Measurements from ENCODE around the gene LYRM2.

LYRM2 gene

GRCh38 chr6:89564752-89565427, 73.7 kb downstream of the LYRM2 start:
- no peak overlapping the region for H3K4me3 Mint-ChIP-seq
- no peak overlapping the region for H3K27ac Mint-ChIP-seq
- H3K36me3 Mint-ChIP-seq = no peaks in the 10 kb centered on the region
- ATAC-seq (no peak), DNase-seq (ENCODE audit: low spot score in 2 of 2) (no peak)
- H3K4me1 Mint-ChIP-seq = no peaks in the 10 kb centered on the region
- H3K9me3 Mint-ChIP-seq = no peaks in the 10 kb centered on the region

DNA sequence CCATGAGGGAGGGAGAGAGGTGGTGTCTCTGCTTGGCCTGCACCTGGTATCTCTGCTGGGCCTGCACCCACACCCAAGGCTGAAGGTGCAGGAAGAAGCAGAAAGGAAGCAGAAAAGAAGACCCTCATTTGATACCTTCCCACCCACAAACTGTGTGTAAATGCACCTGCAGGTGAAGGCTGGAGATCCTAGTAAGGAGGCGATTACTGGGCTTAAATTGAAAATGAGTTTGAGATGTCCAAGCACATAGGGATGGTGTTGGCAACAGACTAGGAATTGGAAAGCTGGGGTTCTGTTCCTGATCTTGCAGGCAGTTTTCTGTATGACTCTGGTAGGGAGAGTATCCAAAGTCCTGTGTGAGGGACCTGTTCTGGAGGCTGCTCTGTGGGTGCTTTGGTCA, 74.7 kb downstream of the LYRM2 start:
- DNase-seq (ENCODE audit: low spot score in 2 of 2) (no peak), ATAC-seq (no peak)
- no peaks in the 10 kb centered on the region for H3K36me3 Mint-ChIP-seq
- H3K4me3 Mint-ChIP-seq = no peak overlapping the region
- no peaks in the 10 kb centered on the region for H3K9me3 Mint-ChIP-seq
- H3K27ac Mint-ChIP-seq = no peak overlapping the region
- H3K4me1 Mint-ChIP-seq = no peaks in the 10 kb centered on the region

GRCh38 chr6:89562093-89562973, 76.2 kb downstream of the LYRM2 start:
- no peaks in the 10 kb centered on the region for H3K4me1 Mint-ChIP-seq
- H3K36me3 Mint-ChIP-seq = no peaks in the 10 kb centered on the region
- ATAC-seq (no peak), DNase-seq (ENCODE audit: low spot score in 2 of 2) (no peak)
- peaks cover under 1% of the 10 kb centered on the region for H3K9me3 Mint-ChIP-seq
- no peak overlapping the region for H3K4me3 Mint-ChIP-seq
- no peak overlapping the region for H3K27ac Mint-ChIP-seq

DNA sequence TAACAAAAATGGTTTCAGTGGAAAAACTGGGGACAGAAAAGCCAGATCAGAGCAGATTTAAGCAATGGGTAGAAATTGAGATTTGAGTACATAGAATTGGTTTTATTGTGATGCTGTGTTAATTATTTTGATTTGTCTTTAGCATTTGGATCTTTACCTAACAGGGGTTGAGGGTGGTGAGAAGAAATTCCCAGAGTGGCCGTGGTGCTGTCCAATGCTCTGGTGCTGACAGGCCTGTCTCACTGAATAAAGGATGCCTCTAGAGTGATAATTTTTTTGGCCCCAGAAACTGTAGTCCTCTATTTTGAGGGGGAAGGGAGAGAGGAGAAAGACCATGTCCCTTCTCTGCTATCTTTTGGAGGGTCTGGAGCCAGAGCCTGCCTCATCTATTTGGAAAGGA, 79.1 kb downstream of the LYRM2 start:
- H3K27ac Mint-ChIP-seq = no peak overlapping the region
- no peaks in the 10 kb centered on the region for H3K4me1 Mint-ChIP-seq
- DNase-seq (ENCODE audit: low spot score in 2 of 2) (no peak), ATAC-seq (no peak)
- H3K9me3 Mint-ChIP-seq = peaks cover 5% of the 10 kb centered on the region
- no peaks in the 10 kb centered on the region for H3K36me3 Mint-ChIP-seq
- H3K4me3 Mint-ChIP-seq = no peak overlapping the region

GRCh38 chr6:89555806-89556205, 82.7 kb downstream of the LYRM2 start:
- DNase-seq (ENCODE audit: low spot score in 2 of 2) = no peak
- Mint-ChIP-seq H3K27ac (no peak overlapping the region), H3K9me3 (peaks cover 5% of the 10 kb centered on the region), H3K4me1 (no peaks in the 10 kb centered on the region), H3K4me3 (no peak overlapping the region), H3K36me3 (no peaks in the 10 kb centered on the region)
- ATAC-seq = no peak

DNA sequence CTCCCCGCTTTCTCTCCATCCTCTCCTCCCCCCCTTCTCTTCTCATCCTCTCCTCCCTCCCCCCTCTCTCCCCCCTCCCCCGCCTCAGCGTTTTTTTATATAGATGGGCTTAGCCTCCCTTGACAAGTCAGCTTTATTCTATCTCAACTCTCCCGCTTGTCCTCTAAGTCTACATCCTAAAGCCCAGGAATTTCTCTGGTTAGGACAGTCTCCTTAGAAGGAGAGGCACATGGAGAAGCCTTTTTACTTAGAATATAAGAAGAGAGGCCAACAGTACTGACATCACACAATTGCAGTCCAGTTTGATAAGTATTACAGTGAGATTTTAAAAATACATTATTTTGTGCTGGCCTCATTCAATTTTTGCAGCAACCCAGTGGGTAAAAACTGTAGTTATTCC, 83.5 kb downstream of the LYRM2 start:
- no peak overlapping the region for H3K4me3 Mint-ChIP-seq

GRCh38 chr6:89554106-89554505, 84.4 kb downstream of the LYRM2 start:
- ATAC-seq = no peak
- peaks cover 5% of the 10 kb centered on the region for H3K9me3 Mint-ChIP-seq
- no peaks in the 10 kb centered on the region for H3K36me3 Mint-ChIP-seq
- no peaks in the 10 kb centered on the region for H3K4me1 Mint-ChIP-seq
- no peak for DNase-seq (ENCODE audit: low spot score in 2 of 2)
- no peak overlapping the region for H3K4me3 Mint-ChIP-seq
- no peak overlapping the region for H3K27ac Mint-ChIP-seq

More for the DNA sequence above, 83.5 kb downstream of the LYRM2 start:
- ATAC-seq = no peak
- Mint-ChIP-seq H3K27ac (no peak overlapping the region), H3K9me3 (peaks cover 5% of the 10 kb centered on the region), H3K36me3 (no peaks in the 10 kb centered on the region), H3K4me1 (no peaks in the 10 kb centered on the region)
- DNase-seq (ENCODE audit: low spot score in 2 of 2) = no peak

- Mint-ChIP-seq H3K4me3 (no peak overlapping the region), H3K9me3 (peaks cover 5% of the 10 kb centered on the region), H3K4me1 (no peaks in the 10 kb centered on the region), H3K36me3 (no peaks in the 10 kb centered on the region), H3K27ac (no peak overlapping the region)
- ATAC-seq (no peak), DNase-seq (ENCODE audit: low spot score in 2 of 2) (no peak)
Observed at GRCh38 chr6:89553431-89553830, 85.1 kb downstream of the LYRM2 start.

DNA sequence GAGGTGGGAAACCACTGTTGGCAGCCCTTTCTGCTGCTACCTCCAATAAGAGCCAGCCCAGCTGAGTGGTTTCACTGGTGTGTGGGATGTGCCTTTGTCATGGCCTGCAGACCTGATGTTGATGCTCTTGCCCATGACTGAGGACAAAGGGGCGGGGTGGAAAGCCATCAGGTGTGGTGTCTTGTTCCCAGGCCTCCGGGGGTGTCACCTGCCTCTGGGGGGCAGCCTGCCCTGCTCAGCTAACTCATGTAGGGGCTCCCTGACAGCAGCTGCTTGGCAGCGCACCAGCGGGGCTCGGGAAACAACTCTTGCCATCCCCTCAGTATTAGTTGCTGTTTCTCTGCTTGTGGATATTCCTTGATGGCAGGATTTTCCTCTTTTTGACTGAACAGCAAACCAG, 91.3 kb downstream of the LYRM2 start:
- ATAC-seq (no peak), DNase-seq (ENCODE audit: low spot score in 2 of 2) (no peak)
- peaks cover 4% of the 10 kb centered on the region for H3K4me1 Mint-ChIP-seq
- H3K9me3 Mint-ChIP-seq = no peaks in the 10 kb centered on the region
- H3K36me3 Mint-ChIP-seq = no peaks in the 10 kb centered on the region
- no peak overlapping the region for H3K4me3 Mint-ChIP-seq
- no peak overlapping the region for H3K27ac Mint-ChIP-seq

DNA sequence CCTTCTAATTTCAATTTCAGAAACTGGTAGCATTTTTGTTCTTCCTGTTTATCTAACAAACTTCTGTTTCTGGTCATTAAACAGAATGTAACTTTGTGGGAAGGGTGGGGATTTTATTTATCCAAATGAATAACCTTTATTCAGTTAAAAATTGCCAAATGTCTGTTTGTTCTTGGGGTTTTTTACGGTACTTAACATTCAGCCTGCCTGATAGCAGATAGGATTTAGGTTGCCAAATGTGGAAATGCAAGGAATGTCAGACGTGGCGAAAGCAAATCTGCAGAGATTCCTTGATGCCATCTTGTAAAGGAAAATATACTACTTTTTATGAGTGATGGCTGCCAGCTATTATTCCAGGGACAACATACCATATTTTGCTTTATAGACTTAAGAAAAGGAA, 95.7 kb downstream of the LYRM2 start:
- no peak overlapping the region for H3K4me3 Mint-ChIP-seq
- no peaks in the 10 kb centered on the region for H3K9me3 Mint-ChIP-seq
- H3K27ac Mint-ChIP-seq = no peak overlapping the region
- no peak for DNase-seq (ENCODE audit: low spot score in 2 of 2)
- no peak for ATAC-seq
- no peaks in the 10 kb centered on the region for H3K36me3 Mint-ChIP-seq
- peaks cover 4% of the 10 kb centered on the region for H3K4me1 Mint-ChIP-seq

DNA sequence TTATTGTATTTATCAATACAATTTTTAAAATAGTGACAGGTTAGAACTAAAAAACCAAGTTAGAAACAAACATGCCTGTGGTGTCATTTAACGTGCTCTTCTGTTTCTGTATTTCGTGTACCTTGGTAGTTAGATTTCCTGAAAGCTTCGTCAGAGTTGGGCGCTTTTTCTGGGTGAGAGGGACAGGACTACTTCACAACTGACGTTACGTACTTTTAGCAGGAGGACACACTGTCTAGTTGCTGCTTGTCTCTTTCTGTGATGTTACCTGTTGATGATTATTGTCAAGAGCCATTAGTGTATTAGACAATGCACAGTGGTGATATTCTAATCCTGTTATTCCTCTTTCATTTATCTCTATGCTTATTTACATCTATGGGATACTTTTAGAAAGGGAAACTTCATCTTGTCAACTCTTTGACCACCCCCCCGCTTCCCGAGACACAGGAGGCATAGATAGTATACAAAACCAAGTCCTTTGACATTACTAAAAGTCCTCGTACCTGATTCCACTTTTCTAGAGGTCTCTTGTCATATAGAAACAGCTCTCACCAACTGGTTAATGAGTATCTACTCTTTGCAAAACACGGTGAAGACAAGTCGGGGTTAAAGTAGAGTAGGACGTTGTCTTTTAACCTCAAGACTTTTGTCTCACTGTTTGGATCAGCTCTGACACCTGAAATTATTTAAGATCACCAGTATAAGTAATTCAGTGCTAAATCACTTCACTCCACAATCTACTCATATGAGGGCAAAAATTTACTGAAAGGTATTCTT, 96.3 kb downstream of the LYRM2 start:
- no peak for DNase-seq (ENCODE audit: low spot score in 2 of 2)
- Mint-ChIP-seq H3K9me3 (no peaks in the 10 kb centered on the region), H3K27ac (no peak overlapping the region), H3K4me1 (peaks cover 4% of the 10 kb centered on the region), H3K4me3 (no peak overlapping the region), H3K36me3 (no peaks in the 10 kb centered on the region)
- no peak for ATAC-seq

DNA sequence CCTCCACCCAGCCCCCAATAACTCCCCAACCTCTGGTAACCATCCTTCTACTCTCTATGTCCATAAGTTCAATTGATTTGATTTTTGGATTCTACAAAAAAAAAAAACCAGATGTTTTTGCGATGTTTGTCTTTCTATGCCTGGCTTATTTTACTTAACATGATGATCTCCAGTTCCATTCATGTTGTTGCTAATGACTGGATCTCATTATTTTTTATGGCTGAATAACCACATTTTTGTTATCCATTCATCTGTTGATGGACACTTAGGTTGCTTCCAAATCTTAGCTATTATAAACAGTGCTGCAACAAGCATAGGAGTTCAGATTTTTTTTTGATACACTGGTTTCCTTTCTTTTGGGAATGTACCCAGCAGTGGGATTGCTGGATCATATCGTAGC, 98.8 kb downstream of the LYRM2 start:
- H3K27ac Mint-ChIP-seq = no peak overlapping the region
- no peak for ATAC-seq

GRCh38 chr6:89536231-89536630, 102.3 kb downstream of the LYRM2 start:
- Mint-ChIP-seq H3K4me3 (no peak overlapping the region), H3K9me3 (no peaks in the 10 kb centered on the region), H3K36me3 (no peaks in the 10 kb centered on the region), H3K4me1 (no peaks in the 10 kb centered on the region), H3K27ac (no peak overlapping the region)
- DNase-seq (ENCODE audit: low spot score in 2 of 2) (no peak), ATAC-seq (no peak)

More for the DNA sequence above, 98.8 kb downstream of the LYRM2 start:
- no peak overlapping the region for H3K4me3 Mint-ChIP-seq
- peaks cover 4% of the 10 kb centered on the region for H3K4me1 Mint-ChIP-seq
- no peaks in the 10 kb centered on the region for H3K9me3 Mint-ChIP-seq
- DNase-seq (ENCODE audit: low spot score in 2 of 2) = no peak
- no peaks in the 10 kb centered on the region for H3K36me3 Mint-ChIP-seq

DNA sequence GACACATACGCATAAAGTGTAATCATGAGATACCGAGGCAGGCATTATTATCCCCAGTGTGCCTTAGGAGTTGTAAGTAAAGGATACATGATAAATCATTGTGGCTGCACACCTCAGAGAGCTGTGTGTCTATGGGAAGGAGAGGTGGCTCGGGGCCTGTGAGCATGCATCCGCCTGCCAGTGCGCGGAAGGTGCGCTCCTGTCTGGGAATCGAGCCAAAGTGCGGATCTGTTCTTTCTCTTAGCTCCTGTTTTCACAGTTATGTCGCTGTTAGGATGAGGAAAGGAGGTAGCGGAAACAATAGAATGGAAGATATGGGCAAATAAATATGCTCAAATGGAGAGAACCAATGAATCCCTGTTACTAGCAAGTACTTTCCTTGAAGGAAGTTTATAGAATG, 107.6 kb downstream of the LYRM2 start:
- Mint-ChIP-seq H3K4me1 (no peaks in the 10 kb centered on the region), H3K9me3 (no peaks in the 10 kb centered on the region), H3K4me3 (no peak overlapping the region), H3K27ac (no peak overlapping the region), H3K36me3 (no peaks in the 10 kb centered on the region)
- ATAC-seq (no peak), DNase-seq (ENCODE audit: low spot score in 2 of 2) (no peak)

DNA sequence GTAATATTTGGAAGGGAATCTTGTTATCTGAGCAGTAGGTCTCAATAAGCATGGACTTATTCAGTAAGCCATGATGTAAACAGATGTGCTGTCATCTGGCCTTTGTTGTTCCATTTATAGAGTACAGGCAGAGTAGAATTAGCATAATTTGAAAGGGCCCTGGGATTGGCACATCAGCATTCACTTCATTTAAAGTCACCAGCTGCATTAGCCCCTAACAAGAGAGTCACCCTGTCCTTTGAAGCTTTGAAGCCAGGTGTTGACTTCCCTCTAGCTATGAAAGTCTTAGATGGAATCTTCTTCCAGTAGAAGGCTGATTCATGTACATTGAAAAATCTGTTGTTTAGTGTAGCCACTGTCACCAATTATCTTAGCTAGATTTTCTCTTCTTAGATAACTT, 109.7 kb downstream of the LYRM2 start:
- Mint-ChIP-seq H3K9me3 (no peaks in the 10 kb centered on the region), H3K36me3 (no peaks in the 10 kb centered on the region), H3K4me3 (no peak overlapping the region), H3K4me1 (no peaks in the 10 kb centered on the region), H3K27ac (no peak overlapping the region)
- no peak for DNase-seq (ENCODE audit: low spot score in 2 of 2)
- ATAC-seq = no peak

Data from stimulated activated effector memory CD8-positive, alpha-beta T cell treated with anti-CD3 and anti-CD28 coated beads, Interleukin-12 subunit alpha, Interleukin-12 subunit beta, amount 100 ng/mL, for 72 hours (primary cell).